ENCODE measurements around the gene ELFN1. TPM values are rescaled to one million over a fixed set of nuclear protein-coding genes. Genes with fewer than 3 reads are reported as not detected.

ELFN1 gene
- total RNA-seq, 1 donor from 2014 or later: 0.15 TPM

- no peak for DNase-seq (ENCODE audit: low read depth)
Measured at GRCh38 chr7:1725199-1725690, 55.2 kb downstream of the ELFN1 start.

GRCh38 chr7:1725766-1726630 lies 55.9 kb downstream of the ELFN1 start:
- DNase-seq (ENCODE audit: low read depth): no peak

GRCh38 chr7:1727079-1727478 lies 57.0 kb downstream of the ELFN1 start:
- DNase-seq (ENCODE audit: low read depth): no peak

- DNase-seq (ENCODE audit: low read depth): no peak
Measured at GRCh38 chr7:1727812-1728570, 57.9 kb downstream of the ELFN1 start.

DNA sequence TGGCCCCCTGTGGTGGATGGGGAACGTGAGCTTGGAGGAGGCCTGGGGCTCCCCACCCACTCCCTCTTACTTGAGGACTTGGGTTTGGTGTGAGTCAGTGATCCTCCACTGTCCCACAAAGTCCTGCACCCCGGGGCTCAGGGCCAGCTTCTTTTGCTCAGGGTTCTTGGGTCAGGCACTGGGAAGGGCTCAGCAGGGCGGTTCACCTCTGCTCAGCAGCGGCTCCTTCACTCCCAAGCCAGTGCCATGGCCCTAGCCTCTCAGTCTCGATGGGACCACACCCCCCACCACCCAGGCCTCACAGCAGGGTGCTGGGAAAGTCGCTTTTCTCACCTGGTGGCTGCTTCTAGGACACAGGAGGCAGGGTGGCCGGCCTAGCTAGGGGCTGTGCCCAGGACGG lies 59.1 kb downstream of the ELFN1 start:
- DNase-seq (ENCODE audit: low read depth): no peak

GRCh38 chr7:1729773-1730172 lies 59.7 kb downstream of the ELFN1 start:
- no peak for DNase-seq (ENCODE audit: low read depth)

DNA sequence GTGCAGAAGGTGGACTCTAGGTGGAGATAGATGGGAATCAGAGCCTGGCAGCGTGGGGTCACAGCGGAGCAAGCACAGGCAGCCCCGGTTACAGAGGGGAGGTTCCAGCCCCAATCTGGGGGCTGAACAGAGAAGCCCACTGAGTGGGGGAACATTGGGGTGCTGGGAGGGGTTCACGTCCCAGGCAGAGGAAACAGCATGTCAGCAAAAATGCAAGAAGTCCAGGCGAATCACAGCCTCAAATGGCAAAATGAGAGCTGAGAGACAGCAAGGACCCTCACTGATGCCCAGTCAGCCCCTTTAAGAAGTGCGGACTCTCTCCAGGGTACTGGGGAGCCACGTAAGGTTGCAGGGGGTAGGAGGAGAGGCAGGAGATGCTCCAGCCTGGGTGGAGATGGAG lies 62.0 kb downstream of the ELFN1 start:
- DNase-seq (ENCODE audit: low read depth): no peak

- no peak for DNase-seq (ENCODE audit: low read depth)
Measured at GRCh38 chr7:1732645-1733044, 62.6 kb downstream of the ELFN1 start.

DNA sequence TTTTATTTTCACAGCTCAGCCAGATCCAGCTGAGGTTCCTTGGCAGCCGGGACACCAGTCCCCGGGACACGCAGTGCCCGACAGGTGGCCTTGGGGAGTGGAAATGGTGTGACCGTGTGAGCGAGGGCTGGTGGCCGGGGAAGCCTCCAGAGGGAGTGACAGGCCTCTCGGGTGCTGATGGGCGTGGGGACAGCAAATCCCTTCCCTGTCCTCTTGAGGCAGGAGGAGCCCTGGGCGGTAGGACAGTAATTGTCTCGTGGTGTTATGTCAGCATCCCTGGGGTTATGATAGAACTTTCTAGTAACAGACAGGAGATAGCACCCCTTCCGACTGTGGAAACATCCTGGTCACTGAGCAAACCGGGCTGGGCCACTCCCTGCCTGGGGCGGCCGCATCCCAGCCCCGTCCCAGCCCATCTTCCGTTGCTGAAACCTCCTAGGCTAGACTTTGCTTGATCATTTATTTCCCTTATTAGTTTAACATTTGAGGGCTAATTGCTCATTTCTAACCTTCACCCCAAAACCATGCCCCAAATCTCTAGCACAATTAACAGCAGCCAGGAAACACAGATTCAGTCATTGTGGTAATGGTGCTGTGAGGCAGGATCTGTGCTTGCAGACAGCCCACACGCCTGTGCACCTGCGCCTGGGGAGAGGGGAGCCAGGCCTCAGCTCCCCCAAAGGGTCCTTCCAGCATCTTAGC lies 63.3 kb downstream of the ELFN1 start:
- no peak for DNase-seq (ENCODE audit: low read depth)

DNA sequence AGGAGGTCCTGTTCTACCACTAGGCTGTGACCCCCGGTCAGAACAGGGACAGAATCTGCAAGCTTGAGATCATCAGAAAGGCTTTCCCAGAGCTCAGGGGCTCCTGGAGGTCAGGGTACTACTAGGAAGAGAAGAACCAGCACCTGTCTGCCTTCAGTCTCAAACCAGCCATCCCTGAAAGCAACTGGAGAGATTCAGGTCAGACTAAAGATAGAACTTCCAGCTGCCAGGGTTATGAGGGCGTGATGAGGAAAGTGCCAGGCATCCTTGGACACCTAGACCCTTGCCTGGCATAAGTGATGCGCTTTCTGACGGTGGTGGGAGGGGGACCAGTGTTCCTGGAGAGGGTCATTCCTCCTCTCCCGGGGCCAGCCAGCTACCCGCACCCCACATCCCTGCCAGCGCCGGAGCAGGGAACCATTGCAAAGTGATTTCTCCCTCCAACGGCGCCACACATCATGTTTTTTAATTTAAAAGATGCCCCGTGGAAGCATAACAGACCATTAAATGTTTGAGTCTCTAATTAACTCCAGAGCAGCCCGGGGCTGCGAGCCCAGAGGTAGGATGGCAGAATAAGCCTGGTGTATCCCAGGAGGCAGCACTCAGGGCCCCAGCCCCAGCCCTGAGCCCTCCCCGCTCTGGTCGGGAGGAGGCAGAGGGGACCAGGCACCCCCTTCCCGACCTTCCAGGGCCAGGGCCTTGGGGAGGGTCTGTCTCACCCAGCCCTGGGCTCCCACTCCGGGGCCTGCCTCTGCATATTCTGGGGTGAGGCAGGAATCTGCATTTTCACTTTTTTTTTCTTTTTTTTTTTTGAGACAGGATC lies 64.0 kb downstream of the ELFN1 start:
- no peak for DNase-seq (ENCODE audit: low read depth)

GRCh38 chr7:1735262-1735661 lies 65.2 kb downstream of the ELFN1 start:
- no peak for DNase-seq (ENCODE audit: low read depth)

GRCh38 chr7:1735806-1736483 lies 65.9 kb downstream of the ELFN1 start:
- DNase-seq (ENCODE audit: low read depth): no peak

GRCh38 chr7:1736484-1736817 lies 66.4 kb downstream of the ELFN1 start:
- no peak for DNase-seq (ENCODE audit: low read depth)

- DNase-seq (ENCODE audit: low read depth): no peak
Measured at GRCh38 chr7:1736830-1737229, 66.8 kb downstream of the ELFN1 start.

- no peak for DNase-seq (ENCODE audit: low read depth)
Measured at GRCh38 chr7:1737523-1737922, 67.4 kb downstream of the ELFN1 start.

DNA sequence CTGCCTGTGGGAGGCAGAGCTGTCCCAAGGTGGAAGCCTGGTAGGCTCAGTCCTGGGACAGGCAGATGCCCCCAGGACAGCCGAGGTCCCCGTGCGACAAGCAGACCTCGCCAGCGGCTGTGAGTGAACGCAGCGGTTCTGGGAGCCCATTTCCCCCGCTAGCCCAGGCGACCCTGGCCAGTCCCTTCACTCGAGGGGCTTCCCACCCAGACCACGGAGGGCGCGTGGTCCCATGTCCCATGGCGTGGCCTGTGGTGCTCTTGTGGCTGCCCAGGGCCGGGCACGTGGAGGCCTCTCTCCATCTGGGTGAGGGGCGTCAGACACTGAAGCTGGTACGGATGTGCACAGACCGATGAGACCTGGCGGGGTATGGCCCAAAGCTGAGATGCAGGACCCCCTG lies 67.9 kb downstream of the ELFN1 start:
- DNase-seq (ENCODE audit: low read depth): no peak

DNA sequence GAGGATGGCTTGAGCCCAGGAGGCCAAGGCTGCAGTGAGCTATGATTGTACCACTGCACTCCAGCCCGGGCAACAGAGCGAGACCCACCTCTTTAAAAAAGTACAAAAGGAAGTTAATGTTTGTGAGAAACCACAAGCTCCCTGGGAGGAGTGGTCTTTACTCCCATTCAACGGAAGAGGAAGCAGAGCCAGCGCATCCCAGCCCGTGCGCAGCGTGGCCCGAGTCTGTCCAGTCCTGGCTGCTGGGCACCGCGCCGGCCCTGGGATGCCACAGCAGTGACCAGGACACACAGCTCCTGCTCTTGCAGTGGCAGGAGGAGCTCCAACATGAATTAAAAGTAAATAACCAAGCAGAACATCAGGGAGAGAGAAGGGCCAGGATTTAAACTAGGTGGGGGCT lies 68.4 kb downstream of the ELFN1 start:
- no peak for DNase-seq (ENCODE audit: low read depth)

- no peak for DNase-seq (ENCODE audit: low read depth)
Measured at GRCh38 chr7:1738956-1739355, 68.9 kb downstream of the ELFN1 start.

DNA sequence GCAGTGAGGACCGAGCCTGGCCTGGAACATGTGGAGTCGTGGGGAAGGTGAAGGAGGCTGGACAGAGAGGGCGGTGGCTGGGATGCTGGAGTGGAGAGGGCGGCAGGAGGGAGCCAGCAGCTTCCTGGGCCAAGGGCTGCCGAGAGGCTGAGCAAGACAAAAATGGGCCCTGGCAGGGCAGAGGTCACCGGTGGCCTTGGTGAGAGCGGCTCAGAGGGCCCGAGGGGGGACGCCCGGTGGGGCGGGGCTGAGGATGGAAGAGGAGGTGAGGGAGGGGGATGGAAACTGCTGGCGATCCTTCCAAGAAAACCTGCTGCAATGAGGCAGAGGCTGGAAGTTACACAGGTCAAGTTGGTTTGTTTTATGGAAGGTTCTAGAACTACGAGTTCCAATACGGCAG lies 69.5 kb downstream of the ELFN1 start:
- DNase-seq (ENCODE audit: low read depth): no peak

DNA sequence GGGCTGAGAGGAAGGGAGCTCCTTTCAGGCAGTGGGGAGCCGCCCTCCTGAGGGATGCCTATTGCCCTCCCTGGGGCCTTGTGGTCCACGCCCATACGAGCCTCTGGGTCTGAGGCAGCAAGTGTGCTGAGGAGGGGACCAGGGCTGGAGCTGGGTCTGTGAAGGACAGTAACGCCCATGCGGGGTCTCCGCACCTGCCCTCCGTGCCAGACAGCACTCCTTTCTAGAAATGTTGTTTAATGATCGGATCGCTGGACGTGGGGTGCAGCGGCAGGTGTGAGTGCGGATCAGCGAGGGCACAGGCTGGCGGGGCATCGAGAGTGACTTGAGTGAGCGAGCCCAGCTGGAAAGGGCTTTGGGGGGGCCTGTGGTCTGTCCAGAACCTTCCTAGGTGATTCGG lies 70.1 kb downstream of the ELFN1 start:
- DNase-seq (ENCODE audit: low read depth): no peak

DNA sequence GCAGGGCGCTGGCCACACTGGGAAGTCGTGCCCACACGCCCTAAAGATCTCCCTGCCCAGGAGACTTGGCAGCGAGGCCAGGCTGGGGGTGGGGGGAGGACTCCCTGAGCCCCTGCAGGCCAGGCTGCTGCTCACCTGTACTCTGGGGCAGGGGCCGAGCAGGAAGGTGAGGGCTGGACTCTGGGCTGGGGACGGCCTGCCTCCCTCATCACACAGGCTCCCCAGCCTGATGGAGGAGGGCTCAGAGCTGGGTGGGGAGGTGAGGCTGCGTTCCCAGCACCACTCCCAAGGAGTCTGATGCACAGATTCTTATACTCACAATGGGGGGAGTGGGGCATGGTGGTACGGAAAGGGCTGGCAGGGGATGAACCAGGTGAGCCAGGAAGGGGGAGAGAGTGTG lies 71.2 kb downstream of the ELFN1 start:
- DNase-seq (ENCODE audit: low read depth): no peak
